A549 treated with RU486 at 1 μM for 4 hours (cell line): Measurements from ENCODE around the gene AOPEP. TPM values are rescaled to one million over a fixed set of nuclear protein-coding genes. Genes with fewer than 3 reads are reported as not detected.

Source experiments
- total RNA-seq: library from RNA; stranded (reverse); fragments of 200-300 nt; extraction: Qiagen RNA extraction; gene quantifications from 5 replicates; pipeline ENCODE4 v1.2.3, GENCODE V29; 2022; ENCODE audit warnings: low read depth

Gene AOPEP, protein sequence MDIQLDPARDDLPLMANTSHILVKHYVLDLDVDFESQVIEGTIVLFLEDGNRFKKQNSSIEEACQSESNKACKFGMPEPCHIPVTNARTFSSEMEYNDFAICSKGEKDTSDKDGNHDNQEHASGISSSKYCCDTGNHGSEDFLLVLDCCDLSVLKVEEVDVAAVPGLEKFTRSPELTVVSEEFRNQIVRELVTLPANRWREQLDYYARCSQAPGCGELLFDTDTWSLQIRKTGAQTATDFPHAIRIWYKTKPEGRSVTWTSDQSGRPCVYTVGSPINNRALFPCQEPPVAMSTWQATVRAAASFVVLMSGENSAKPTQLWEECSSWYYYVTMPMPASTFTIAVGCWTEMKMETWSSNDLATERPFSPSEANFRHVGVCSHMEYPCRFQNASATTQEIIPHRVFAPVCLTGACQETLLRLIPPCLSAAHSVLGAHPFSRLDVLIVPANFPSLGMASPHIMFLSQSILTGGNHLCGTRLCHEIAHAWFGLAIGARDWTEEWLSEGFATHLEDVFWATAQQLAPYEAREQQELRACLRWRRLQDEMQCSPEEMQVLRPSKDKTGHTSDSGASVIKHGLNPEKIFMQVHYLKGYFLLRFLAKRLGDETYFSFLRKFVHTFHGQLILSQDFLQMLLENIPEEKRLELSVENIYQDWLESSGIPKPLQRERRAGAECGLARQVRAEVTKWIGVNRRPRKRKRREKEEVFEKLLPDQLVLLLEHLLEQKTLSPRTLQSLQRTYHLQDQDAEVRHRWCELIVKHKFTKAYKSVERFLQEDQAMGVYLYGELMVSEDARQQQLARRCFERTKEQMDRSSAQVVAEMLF
- 174 to 225 TPM (median 216 TPM) in 5 replicates for total RNA-seq

GRCh38 chr9:94726495-94727191 lies at the start of gene AOPEP:
TSS of gene AOPEP (plus strand) at chr9:94726699. CDS start at chr9:94759784, 33,085 bp downstream.

Other genes starting within 250 kb of the AOPEP start
- gene PCAT7, start 171.6 kb upstream of the AOPEP start, total RNA-seq, result 0.46 to 1.2 TPM (median 0.80 TPM) in 5 replicates
- gene FBP2, start 132.9 kb upstream of the AOPEP start, total RNA-seq, result 0.07 TPM in 1 of 5 replicates, not detected in the others
- not detected in 5 replicates for gene FBP1, start 87.2 kb upstream of the AOPEP start, total RNA-seq